Kidney tubule cell (primary cell): Measurements from ENCODE around the gene LCE1E.
A peak's percentile ranks its signal among the peaks of the same experiment; 100 is the strongest.

Experiments
- DNase-seq: peaks from one replicate; pipeline ENCODE4 v3.0.0-alpha.2; 2018; ENCODE audit warnings: low spot score

Gene LCE1E

DNA sequence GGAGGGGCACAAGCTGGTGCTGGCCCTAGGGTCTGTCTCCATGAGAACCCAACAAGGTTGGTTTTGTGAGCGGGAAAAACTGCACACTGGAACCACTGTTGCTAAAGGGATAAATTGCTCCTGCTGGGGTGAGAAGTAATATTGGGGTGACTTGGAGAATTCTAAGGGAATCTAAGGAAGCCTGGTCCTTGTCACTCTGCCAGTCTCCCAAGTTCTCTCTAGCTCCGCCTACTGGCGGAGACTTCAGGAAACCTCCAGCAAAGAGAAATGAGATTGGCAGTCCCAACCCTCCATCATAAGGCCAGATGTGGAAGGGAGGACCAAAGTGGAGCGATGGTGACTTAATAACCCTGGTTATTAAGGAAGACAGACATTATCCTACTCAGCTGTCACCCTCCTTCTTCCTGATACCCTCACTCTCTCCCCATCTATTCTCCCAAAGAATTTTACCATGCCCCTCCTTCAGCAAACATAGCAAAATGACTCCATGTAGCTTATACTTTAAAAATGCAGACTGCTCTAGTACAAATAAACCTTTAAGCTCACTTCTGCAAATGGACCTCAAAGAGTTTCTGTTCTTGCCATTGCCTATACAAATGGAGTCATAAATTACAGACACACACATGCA lies 8.4 kb upstream of the LCE1E start:
- peak; percentile 10 for DNase-seq

DNA sequence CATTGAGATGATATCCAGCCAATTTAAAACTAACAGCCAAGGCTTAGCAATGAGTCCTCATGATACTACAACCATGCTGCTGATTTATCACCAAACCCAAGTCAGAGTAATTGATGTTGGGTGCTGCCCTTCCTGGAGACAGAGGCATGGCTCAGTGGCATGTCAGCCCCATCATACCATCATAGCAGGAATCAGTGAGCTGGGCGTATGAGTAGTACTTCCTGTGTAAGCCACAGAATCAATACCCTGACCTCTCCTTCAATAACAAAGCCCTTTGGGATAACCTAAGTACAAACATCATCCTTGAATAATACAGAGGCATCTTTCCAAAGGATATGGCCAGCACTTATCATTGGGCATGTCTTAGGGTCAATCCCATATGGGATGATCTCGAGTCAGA lies 3.0 kb upstream of the LCE1E start:
- DNase-seq: no peak

DNA sequence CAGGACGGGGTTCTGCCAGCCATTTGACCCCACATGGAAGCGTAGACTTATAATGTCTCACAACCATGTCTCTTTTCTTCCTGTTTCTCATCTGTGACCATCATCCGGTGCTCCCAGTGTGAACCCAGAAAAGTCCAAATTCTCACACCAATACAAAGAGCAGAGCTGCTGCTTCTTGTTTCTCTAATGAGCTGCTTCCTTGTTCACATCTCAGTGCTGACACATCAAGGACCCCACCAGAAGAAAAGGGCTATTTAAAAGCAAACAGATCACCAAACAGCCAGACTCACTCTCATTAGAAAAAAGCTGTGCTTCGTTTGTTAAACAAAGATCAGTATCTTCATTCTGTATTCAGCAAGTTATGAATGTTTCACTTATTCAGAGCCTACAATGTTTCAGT lies 9.6 kb downstream of the LCE1E start:
- DNase-seq: no peak

DNA sequence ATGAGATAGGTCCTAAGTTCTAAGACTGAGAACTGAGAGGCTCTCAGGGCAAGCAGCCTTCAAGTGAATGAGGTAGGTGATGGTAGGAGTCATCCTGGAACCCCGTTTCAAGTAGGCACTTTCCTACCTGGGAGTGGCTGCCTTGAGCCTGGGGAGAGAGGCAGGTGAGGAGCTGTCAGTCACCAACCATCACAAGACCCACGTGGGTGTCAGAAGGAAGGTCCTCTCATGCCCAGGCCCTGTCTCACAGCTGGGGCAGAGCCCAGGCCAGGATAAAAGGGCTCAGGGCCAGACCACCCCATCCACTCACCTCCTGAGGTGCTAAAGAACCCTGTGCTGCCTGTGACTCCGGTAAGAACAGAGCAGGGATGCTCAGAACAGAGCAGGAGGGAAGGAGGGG lies 10.4 kb downstream of the LCE1E start, which contains the start of gene LCE1D:
LCE1D (plus strand) TSS at position 301 of the 400 bp plus-strand sequence. CDS start 1,074 bp downstream, outside the sequence.
- DNase-seq: no peak

DNA sequence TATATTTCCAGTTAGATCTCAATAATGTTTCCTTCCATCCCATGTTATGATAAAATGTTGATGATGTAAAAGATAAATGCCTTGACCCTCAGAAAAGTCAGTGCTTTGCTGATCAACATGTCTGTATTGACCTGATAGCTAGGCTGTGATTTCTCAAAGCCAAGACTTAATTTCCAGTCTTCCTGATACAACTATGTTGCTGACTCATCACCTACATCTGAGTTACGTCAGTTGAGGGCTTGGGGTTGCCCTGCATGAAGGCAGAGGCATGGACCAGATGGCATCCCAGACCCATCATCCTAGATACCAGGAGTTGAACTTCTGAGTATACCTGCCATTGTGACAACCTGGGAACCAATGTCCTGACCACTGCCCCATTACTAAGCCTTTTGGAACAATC lies 15.3 kb downstream of the LCE1E start:
- DNase-seq: no peak

DNA sequence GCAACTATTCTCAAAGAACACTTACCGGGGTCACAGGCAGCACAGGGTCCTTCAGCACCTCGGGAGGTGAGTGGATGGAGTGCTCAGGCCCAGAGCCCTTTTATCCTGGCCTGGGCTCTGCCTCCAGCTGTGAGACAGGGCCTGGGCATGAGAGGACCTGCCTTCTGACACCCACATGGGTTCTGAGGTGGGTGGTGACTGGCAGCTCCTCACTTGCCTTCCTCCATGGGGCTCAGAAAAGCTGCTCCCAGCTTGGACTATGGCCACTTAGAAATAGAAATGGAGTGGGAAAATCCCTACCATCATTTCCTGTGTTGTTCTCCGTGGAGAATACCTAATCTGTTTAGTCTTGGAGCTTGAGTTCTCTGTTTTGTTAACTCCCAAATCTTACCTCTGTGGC lies 20.5 kb downstream of the LCE1E start, which contains the start of gene LCE1C:
LCE1C (minus strand) TSS at position 76 of the 400 bp plus-strand sequence. CDS start 1,173 bp downstream, outside the sequence.
- no peak for DNase-seq

DNA sequence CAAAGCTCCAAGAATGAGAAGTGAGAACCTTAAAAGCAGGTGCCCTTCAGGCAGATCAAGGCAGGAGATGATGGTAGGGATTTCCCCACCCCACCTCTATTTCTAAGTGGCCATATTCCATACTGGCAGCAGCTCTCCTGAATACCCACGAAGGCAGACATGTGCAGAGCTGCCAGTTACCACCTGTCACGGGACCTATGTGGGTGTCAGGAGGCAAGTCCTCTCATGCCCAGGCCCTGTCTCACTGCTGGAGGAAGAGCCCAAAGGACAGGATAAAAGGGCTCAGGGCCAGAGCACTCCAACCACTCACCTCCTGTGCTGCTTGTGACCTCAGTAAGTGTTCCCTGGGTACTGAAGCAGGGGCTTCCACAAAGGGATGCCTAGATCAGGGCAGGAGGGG lies 25.0 kb downstream of the LCE1E start:
- DNase-seq: no peak

DNA sequence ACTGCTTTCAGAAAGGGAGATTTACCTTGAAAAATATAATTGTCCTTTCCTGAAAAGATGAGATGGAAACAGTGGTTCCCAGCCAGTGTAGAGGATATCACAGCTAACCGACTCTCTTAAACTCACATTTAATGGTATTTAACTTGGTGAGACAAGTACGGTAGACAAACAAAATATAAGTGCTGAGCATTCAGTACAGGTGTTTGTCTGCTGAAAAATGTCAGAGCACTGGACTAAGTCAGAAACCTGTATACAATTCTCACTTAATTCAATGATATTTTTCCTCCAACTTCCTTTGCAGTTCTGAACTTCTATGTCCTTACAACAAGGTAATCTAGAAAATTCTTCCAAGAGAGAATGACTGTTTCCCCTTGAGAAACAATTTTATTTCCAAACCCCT lies 25.6 kb downstream of the LCE1E start, which contains the start of gene LCE1B:
LCE1B (plus strand) TSS at position 301 of the 400 bp plus-strand sequence. CDS start 476 bp downstream, outside the sequence.
- DNase-seq: no peak

DNA sequence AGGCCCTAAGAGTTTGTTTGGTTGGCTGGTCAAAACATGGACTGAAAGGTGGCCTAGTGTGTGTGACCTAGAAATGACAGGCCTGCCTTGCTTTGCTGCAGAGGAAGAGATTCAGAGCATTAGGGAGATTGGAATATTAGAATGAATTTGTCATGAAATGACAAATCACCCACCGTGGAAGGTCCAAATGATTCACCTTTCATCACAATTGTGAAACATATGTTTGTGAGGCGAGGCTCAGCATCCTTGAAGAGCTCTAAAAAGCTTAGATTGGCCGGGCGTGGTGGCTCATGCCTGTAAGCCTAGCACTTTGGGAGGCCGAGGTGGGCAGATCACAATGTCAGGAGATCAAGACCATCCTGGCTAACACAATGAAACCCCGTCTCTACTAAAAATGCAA lies 31.3 kb downstream of the LCE1E start:
- no peak for DNase-seq

DNA sequence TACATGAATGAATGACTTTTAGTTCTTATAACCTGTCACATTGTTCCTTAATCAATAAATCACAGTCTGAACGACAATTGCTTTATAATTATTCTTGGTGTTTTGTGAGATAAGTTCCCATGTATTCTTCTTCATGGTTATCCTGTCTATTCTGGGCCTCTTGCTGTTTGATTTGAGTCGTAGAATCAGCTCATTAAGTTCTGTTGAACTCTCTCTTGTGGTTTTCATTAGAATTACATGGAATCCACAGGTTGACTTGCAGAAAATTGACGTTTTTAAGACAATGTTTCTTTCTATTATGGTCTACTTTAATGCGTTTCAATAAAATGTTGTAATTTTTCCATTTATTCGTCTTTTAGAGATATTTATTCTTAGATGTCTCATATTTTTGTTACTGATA lies 37.2 kb downstream of the LCE1E start:
- no peak for DNase-seq

DNA sequence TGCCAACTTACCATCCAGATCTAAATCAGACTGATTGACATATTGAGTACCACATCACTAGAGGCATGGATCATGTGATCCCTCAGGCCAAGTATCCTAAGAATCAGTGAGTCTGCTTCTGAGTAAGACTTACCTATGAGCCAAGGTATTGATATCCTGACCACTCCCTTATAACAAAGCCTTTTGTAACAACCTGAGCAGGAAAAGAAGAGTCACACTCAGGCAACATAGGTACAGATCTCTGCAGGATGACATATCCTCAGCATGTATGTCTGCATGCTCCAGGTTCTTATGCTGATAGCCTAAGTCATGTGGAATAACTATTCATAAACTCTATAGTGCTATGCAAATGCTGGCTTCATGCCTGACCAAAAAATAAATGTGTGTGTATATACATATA lies 38.9 kb downstream of the LCE1E start:
- no peak for DNase-seq

DNA sequence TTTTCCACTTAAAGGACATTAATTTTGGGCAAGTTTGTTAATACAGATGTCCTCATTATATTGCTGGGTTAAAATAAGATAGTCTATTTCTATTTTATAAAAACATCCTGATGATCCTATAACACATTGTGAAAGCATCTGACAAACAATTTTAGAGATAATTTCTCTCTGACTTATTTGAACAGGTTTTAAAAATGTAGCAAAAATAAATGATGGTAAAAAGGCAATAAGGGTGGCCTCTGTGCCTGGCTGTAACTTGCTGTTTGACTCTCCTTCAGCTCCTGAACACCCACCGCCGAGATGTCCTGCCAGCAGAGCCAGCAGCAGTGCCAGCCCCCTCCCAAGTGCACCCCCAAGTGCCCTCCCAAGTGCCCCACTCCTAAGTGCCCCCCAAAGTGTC lies 41.1 kb downstream of the LCE1E start, which contains the start of gene LCE1A:
LCE1A (plus strand) TSS at position 301 of the 400 bp plus-strand sequence; CDS start at position 301, 0 bp downstream.
- no peak for DNase-seq

DNA sequence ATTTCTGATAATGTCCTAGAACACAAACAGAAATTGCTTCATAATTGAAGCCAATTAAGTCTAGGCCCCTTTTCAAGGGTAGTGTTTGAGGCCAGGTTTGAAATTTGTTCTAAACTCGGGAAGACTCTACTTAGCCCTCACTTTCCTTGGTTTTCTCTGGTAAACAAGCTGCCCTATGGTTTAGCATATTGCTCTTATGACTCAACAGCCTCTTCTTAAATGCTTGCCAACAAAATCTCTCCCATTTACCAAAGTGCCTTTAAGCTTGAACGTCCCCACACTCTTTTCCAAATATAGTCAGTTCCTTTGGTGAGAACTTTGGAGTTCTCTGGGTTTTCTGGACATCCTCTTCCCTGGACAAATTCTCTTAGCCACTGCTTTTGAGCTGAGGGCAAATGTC lies 50.8 kb downstream of the LCE1E start:
- no peak for DNase-seq
